Tibial nerve (tissue), 4 donors: ENCODE data around the gene PHF23. TPM values are rescaled to one million over a fixed set of nuclear protein-coding genes. Genes with fewer than 3 reads are reported as not detected.

ENCODE experiments used
- DNase-seq, 2 donors: peaks; one replicate each; pipeline ENCODE4 v3.0.0-alpha.2; 2019; ENCODE audit warnings: low spot score in 2 of 2
- H3K27ac ChIP-seq, 4 donors: fragments of 200-600 bp; sonication (generic) in 3 of 4; one replicate each; pipeline ENCODE4 v1.5.1; 2017 to 2019; ENCODE audit warnings: mild to moderate bottlenecking in 1 of 4
- H3K27me3 ChIP-seq, 2 donors: fragments of 200-600 bp; sonication (generic) in 1 of 2; one replicate each; pipeline versions ENCODE4 v1.5.1 to v1.6.0; 2017 to 2019
- H3K36me3 ChIP-seq, 3 donors: fragments of 200-600 bp; sonication (generic); one replicate each; pipeline ENCODE4 v1.5.1; 2018 to 2019
- H3K4me1 ChIP-seq, 4 donors: fragments of 200-600 bp; sonication (generic) in 3 of 4; one replicate each; pipeline ENCODE4 v1.5.1; 2017 to 2019
- H3K4me3 ChIP-seq, 4 donors: fragments of 200-600 bp; sonication (generic) in 3 of 4; one replicate each; pipeline ENCODE4 v1.5.1; 2017 to 2019; ENCODE audit warnings: mild to moderate bottlenecking in 1 of 4, moderate library complexity in 1 of 4
- H3K9me3 ChIP-seq, 4 donors: fragments of 200-600 bp; sonication (generic) in 3 of 4; one replicate each; pipeline ENCODE4 v1.5.1; 2017 to 2019
- EP300 ChIP-seq, 2 donors: sonication (generic); formaldehyde crosslinking; IDR thresholded peaks; one replicate each; pipeline ENCODE4 v1.6.1; 2017; ENCODE audit warnings: antibody characterized with exemption in 2 of 2, mild to moderate bottlenecking in 1 of 2
- POLR2A ChIP-seq, 2 donors: fragments of 450-650 bp; IDR thresholded peaks; one replicate each; pipeline ENCODE4 v1.6.1; 2017; ENCODE audit warnings: antibody characterized with exemption in 2 of 2, mild to moderate bottlenecking in 2 of 2, moderate library complexity in 2 of 2
- WGBS, 2 donors: methylation state at CpG; one replicate each; pipeline ENCODE4 v1.1.5; 2018; 5-methylcytosine and 5-hydroxymethylcytosine counted together
- total RNA-seq, 4 donors: library from RNA; depleted of rRNA; stranded (reverse); fragments of >200 nt; gene quantifications; one replicate each; pipeline ENCODE4 v1.1.0, GENCODE V29; 2016
- TF ChIP-seq, protein P1 (sequence below), 5 experiments: fragments of 200-600 bp in 3 of 5; fragments of 450-650 bp in 2 of 5; sonication (generic) in 3 of 5; IDR thresholded peaks; one replicate each; pipeline ENCODE4 v1.5.1; 2016 to 2019; ENCODE audit warnings: antibody characterized with exemption in 5 of 5, mild to moderate bottlenecking in 3 of 5, moderate library complexity in 2 of 5

The PHF23 gene
- total RNA-seq, 4 donors from 2014 or later = 20.3 to 29.7 (median 23.3) TPM

DNA sequence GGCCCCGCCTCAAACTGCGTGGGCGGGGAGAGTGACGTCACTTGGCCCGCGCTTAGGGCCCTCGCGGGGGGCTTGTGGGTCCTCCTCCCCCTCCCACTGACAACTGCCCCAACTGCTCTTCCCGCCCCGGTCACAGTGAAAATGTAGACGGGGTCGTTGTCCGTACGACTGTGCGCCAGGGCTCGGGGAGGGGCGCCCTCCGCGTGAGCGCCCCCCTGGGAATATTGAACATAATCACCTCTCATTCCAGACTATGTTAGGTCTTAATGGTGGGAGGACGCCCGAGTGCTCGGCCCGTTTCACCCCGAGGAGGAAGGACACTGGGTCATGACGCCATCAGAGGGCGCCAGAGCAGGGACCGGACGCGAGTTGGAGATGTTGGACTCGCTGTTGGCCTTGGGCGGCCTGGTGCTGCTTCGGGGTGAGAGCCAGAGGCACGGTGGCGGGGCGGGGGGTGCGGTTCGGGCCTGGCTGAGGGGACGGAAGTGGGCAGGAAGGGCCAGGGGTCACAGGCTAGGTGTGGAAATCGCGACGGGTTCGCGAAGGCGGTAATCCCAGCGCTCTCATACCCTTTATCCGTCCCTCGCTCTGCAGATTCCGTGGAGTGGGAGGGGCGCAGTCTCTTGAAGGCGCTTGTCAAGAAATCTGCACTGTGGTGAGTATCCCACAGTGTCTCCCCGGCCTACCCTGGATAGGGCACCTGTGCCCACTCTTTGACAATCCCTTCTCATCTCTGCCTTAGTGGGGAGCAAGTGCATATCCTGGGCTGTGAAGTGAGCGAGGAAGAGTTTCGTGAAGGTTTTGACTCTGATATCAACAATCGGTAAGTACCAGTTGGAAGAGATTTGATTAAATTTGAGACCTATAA is 13.2 kb upstream of the PHF23 start, which contains the start of gene ELP5:
TSS of gene ELP5 (plus strand) at position 40 of the 868 bp plus-strand sequence. CDS start at position 376, 336 bp downstream.
- TF ChIP-seq POLR2A (IDR thresholded peaks at IDR 0.05) (peak in 1 of 2 donors; percentile 66), EP300 (IDR thresholded peaks at IDR 0.05) (peak in 1 of 2 donors; percentile 91)
- TF ChIP-seq, protein P1, sequence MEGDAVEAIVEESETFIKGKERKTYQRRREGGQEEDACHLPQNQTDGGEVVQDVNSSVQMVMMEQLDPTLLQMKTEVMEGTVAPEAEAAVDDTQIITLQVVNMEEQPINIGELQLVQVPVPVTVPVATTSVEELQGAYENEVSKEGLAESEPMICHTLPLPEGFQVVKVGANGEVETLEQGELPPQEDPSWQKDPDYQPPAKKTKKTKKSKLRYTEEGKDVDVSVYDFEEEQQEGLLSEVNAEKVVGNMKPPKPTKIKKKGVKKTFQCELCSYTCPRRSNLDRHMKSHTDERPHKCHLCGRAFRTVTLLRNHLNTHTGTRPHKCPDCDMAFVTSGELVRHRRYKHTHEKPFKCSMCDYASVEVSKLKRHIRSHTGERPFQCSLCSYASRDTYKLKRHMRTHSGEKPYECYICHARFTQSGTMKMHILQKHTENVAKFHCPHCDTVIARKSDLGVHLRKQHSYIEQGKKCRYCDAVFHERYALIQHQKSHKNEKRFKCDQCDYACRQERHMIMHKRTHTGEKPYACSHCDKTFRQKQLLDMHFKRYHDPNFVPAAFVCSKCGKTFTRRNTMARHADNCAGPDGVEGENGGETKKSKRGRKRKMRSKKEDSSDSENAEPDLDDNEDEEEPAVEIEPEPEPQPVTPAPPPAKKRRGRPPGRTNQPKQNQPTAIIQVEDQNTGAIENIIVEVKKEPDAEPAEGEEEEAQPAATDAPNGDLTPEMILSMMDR (IDR thresholded peaks at IDR 0.05) = peak; percentile 23 to 53 (median 35)
- DNase-seq = peak; percentile 89 to 95
- no peaks in the 10 kb centered on the region for H3K9me3 ChIP-seq
- H3K4me1 ChIP-seq = peaks cover 0 to 50% (median 30%) of the 10 kb centered on the region in 4 donors
- H3K4me3 ChIP-seq = peak within 1 kb of the TSS; percentile 69 to 99 (median 89)
- H3K27me3 ChIP-seq = no peaks in the 10 kb centered on the region
- peaks cover 0 to 38% (median 0%) of the 10 kb centered on the region in 3 donors for H3K36me3 ChIP-seq
- WGBS, 2 donors = 1 to 3% methylated on average over 25 to 32 of the region's 55 CpGs
- H3K27ac ChIP-seq = peak within 1 kb of the TSS; percentile 96 to 100 (median 99)

DNA sequence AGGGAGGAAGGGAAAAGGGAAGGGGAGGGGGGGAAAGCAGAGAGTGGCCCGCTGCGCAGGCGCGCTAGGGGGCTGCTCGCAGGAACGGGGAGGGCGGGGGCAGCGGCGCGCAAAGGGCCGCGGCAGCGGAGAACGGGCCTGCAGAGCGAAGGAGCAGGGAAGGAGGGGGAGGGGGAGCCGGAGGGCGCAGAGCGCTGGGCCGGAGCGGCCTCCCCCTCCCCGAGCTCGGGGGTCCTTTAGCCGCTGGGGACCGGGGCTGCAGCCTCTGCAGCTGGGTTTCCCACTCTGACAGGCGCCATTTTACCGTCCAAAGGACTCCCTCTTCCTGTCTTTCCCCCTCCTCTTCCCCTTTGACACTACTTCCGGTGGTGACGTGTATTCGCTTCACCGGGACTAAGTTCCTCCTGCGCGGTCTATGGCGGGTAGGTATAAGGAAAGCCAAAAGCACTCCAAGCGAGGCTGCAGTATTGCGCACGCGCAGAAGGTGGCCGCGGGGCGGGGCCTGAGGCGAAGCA is 12.5 kb upstream of the PHF23 start, which contains the start of gene CTDNEP1:
TSS of gene CTDNEP1 (minus strand) at position 74 of the 515 bp plus-strand sequence. CDS start 438 bp downstream, outside the sequence.
- Histone ChIP-seq H3K27me3 (no peaks in the 10 kb centered on the region), H3K4me1 (peaks cover 0 to 57% (median 30%) of the 10 kb centered on the region in 4 donors), H3K36me3 (peaks cover 0 to 35% (median 0%) of the 10 kb centered on the region in 3 donors), H3K27ac (peak within 1 kb of the TSS; percentile 96 to 100 (median 99)), H3K9me3 (no peaks in the 10 kb centered on the region), H3K4me3 (peak within 1 kb of the TSS; percentile 69 to 99 (median 89))
- peak; percentile 96 to 98 for DNase-seq
- 0 to 2% methylated on average over 40 to 41 of the region's 41 CpGs for WGBS, 2 donors
- TF ChIP-seq EP300 (IDR thresholded peaks at IDR 0.05) = peak in 1 of 2 donors; percentile 99
- TF ChIP-seq, protein P1 (IDR thresholded peaks at IDR 0.05) = no peak
- TF ChIP-seq POLR2A (IDR thresholded peaks at IDR 0.05) = peak; percentile 58 to 66

DNA sequence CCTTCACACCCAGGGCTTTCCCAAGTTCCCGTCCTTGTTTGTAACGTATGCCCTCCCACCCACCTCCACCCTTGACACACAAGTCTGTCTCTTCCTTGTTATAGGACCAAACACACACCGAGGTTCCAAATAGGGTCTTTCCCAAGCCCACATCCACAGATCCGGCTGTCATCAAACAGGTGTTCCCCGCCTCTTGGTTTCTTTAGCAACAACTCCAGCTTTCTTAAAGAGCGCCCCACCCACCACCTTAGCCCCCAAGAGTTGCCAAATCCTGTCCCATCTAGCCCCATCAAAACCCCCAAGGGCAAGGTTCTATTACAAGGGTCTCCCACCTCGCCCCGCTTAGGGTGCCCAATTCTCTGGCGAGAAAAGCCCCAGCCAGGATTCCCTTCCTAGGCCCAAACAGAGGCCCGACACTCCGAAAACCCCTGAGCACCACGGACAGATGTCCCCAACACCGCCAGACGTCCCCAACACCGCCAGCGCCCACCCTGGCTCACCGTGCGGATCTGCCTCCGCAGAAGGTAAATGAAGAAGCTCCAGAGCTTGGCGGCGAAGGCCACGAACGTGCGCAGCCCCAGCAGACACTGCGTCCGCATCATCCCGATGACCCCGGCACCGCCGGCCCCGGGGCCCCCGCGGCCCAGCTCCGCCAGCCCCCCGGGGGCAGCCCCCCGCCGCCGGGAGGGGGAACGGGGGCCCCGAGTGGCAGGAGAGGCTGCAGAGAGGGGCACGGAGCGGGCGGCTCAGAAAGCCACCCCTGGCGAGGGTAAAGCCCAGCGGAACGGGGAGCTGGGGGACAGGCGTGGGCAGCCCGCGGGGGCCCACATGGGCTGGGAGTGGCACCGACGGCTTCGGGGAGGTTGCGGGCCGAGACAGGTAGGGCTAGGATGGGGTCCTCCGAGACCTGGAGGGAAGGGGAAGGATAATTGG is 11.7 kb upstream of the PHF23 start:
- Histone ChIP-seq H3K4me1 (peaks cover 0 to 57% (median 30%) of the 10 kb centered on the region in 4 donors), H3K4me3 (peak overlapping the region; percentile 69 to 99 (median 89)), H3K27ac (peak overlapping the region; percentile 96 to 100 (median 99)), H3K9me3 (no peaks in the 10 kb centered on the region), H3K36me3 (peaks cover 0 to 35% (median 3%) of the 10 kb centered on the region in 3 donors), H3K27me3 (no peaks in the 10 kb centered on the region)
- no peak for DNase-seq
- TF ChIP-seq, protein P1 (IDR thresholded peaks at IDR 0.05) = no peak
- TF ChIP-seq EP300 (IDR thresholded peaks at IDR 0.05) (no peak), POLR2A (IDR thresholded peaks at IDR 0.05) (no peak)
- WGBS, 2 donors = 1 to 2% methylated on average over 24 to 32 of the region's 55 CpGs

DNA sequence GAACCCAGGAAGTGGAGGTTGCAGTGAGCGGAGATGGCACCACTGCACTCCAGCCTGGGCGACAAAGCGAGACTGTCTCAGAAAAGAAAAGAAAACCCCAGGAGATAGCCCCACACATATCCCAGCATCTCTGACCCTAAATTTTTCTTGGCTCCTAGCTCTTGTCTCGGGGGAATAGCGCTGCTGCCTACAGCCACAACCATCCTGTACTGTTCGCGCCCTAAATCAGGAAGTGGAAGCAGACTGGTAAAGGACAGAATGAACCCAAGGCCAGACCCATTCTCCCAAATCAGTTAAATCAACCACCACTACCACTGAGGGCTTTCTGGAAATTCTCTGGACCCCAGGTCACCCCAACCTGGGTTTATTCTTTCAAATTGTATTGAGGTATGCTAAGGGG is 10.6 kb upstream of the PHF23 start:
- peaks cover 3 to 35% (median 14%) of the 10 kb centered on the region in 3 donors for H3K36me3 ChIP-seq
- peak overlapping the region in 2 of 4 donors; percentile 91 to 99 for H3K4me3 ChIP-seq
- TF ChIP-seq POLR2A (IDR thresholded peaks at IDR 0.05) (no peak), EP300 (IDR thresholded peaks at IDR 0.05) (no peak)
- TF ChIP-seq, protein P1 (IDR thresholded peaks at IDR 0.05) = no peak
- no peaks in the 10 kb centered on the region for H3K27me3 ChIP-seq
- DNase-seq = no peak
- H3K9me3 ChIP-seq = no peaks in the 10 kb centered on the region
- WGBS, 2 donors = 75 to 77% methylated on average over 7 of the region's 7 CpGs
- H3K4me1 ChIP-seq = peaks cover 0 to 57% (median 30%) of the 10 kb centered on the region in 4 donors
- peak overlapping the region in 3 of 4 donors; percentile 39 to 99 (median 99) for H3K27ac ChIP-seq
